HK-2 (cell line): Measurements from ENCODE around the gene IGF2.

Experiments used
- DNase-seq: peaks from one replicate; pipeline ENCODE4 v3.0.0-alpha.2; 2018; ENCODE audit not compliant: unreplicated experiment

The IGF2 gene

DNA sequence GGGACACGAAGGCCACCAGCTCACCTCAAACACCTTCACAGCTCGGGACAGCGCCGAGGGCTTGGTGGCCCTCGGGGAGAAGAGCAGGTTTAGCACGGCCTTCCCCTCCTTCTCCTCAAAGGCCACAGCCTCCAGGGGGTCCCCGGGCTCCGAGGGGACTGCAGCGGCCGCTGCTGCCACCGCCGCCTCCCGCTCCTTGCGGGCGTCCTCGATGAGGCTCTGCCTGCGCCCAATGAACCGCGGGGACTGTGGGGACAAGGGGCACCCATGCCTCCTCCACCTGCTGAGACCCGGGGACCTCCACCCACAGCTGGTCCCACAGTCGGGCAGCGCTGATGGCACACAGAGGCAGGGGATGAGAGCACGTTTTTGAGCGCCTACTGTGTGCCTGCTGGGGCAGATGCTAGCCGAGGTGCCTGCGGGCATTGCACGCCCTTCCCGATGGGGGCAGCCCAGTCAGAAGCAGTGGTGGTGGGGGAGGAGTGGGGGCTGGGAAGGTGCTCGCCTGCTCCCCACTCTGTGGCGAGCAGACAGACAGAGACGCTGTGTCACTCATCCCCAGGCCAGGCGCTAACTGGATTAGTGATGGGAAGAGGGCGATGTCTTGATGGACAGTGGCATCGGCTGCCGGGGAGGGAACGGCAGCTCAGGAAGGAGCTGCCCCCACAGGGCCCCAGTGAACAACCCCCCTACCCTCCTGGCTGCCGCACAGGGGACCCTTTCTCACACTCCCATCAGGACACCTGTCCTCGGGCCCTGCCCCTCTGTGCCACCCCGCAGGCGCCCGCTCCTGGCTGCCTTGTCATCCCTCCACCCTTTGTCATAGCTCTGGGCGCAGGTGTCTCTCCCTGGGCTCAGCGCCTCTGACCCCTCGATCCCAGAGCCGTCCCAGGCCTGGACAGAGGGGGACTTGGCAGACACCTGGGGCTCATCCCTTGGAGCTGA lies 30.7 kb upstream of the IGF2 start:
- no peak for DNase-seq

DNA sequence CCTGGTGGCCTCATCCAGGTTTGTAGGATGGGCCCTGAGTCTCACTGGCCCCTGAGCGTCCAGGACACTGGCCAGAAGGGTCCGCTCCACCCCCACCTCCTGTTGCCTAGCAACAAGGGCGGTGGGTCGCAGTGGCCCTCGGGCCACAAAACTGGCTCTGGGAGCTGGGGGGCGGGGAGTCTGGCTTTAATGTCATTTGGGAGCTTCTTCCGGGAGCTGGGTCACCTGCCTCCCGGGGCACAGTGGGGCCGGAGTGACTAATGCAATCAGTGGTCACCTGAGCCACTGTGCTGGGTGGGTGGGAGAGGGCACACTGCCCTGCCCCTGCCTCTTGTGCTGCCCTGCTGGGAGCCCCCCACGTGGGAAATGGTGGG lies 29.8 kb upstream of the IGF2 start:
- DNase-seq: no peak

DNA sequence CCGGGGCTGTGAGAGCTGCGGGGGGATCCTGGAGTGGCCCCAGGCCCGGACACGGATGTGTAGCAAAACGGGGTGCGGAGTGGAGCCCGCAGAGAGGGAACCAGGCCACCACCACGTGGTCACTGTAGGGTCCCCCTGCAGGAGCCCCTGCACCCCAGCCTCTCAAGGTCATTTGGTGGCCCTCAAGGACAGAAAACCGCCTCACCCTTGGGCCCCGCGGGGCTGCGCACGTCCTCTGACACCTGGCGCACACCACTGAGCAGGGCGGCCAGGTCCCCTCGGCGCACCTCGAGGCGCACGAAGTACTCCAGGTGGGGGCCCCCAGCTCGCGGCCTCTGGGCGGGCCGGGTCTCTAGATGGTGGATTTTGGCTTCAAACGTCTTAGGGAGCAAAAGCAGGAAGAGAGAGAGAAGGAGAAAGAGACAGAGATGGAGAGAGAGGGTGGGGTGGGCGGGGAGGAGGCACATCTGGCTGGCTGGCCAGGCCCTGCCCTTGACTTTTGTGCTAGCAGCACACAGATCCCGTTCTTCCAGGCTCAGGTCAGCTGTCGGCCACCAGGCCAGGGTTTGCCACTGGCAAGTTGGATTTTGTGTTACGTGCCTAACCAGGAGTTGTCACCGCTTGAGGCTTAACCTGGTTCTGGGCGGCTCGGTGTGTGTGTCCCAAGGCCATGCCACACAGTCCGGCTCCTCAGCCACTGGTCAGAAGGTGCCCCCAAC lies 29.3 kb upstream of the IGF2 start:
- no peak for DNase-seq

DNA sequence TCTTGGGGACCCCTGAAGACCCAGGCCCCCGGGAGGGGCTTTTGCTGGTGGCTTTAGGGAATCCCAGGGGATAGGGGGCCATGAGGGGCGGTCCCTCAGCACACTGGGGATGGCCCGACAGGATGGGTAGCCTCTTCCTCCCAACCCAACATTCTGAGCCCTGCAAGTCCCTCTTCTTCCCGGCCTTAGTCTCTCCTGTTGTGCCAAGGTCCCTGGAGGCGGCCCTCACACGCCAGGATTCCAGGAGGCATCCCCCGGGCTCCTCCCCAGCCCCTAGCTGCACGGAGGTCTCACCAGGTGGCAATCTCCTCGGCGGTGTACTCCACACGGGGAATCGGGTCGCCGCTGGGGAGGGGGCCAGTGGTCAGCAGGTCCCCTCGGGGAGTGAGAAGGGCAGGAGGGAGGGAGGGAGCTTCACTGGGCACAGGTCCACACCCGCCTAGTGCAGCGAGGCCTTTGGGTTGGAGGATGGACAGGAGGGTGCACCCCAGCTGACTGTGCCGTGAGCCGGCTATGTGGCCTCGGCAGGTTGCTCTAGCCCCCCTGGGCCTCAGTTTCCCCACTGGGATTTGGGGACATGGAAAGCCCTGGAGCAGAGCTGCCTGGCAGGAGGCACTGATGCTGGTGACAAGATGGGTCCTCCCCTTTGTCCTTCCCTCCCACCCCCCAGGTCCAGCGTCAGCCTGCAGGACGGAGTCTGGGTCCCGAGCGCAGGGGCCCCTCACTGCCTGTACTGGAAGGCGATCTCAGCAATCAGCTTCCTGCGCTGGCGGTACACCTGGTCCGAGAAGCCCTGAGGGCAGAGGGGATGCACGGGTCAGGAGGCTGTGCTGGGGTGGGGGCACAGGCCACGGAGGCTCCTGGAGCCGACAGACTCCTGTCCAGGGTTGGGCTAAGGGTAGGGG lies 28.2 kb upstream of the IGF2 start:
- DNase-seq: no peak

DNA sequence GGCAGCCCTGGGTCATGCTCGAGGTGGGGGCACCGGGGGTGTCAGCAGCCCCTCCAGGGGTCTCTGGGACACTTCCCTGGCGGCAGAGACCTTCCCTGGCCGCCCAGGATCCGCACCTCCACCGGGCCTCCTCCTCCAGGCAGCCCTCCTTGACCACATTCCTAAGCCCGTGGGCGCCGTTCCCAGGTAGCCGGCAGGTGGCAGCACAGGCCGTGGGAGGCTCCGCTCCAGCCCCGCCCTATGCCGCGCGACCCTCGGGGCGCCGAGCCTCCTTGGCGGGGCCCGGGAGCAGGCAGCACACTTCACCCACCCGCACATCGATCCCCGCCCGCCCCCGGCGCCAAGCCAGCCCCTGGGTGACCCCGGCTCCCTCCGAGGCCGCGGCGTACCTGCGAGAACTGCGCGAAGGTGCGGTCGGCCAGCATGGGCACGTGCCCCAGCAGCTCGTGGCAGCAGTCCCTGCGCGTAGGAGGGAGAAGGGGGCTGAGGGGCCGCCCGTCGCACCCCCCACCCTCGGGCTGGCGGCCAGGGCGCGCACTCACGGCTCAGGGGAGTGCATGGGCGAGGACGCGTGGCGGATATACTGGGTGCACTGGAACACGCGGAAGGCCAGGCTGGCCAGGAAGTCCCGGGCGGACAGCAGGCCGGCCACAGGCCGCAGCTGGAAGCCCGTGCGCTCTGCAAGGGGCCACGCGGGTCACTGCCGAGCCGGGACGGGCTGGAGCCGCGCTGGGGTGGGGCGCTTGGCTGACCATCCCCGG lies 27.1 kb upstream of the IGF2 start:
- no peak for DNase-seq

DNA sequence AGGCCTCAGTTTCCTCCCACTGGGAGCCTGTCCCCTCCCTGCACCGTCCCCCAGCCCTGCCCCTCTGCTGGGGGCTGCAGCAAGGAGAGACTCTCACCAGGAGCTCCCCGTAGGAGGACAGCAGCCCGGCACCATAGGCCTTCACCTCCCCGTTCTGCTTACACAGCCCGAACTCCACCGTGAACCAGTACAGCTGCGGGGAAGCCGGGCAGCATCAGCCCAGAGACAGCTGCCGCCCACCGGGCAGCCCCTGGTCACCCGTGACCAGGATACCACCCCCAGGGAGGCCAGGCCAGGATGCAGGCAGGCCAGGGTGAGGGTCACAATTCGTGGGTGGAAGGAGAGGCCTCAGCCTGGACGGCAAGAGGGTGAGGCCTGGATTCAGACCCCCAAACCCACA lies 26.4 kb upstream of the IGF2 start:
- no peak for DNase-seq

DNA sequence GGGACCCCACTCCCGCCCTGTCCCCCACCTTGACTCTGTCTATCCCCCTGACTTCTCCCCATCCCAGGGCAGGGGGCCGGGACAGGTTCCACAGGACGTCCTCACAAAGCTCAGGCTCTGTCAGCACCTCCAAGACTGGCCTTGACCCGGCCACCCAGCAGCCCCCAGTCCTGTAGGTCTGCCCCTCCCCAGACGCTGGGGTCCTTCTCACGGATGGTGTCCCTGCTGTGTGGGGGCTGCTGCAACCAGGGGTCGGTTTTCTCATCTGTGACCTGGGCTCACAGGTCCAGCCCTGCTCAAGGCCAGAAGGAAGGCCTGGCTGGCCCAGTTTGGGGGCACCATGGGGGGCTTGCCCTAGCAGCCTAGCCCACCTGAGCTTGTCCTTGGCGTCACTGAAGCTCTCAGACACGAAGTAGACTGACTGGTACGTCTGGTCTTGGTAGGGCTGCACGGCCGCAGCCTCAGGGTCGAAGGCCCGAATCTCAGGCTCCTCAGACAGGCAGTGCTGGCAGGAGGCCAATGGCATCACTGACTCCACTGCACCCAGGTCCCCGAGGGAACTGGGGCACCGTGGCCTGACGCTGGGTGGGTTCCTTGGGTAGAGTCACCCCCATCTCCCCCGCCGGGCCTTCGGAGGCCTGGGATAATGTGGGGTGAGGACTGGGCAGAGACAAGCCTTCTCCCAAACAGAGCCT lies 25.8 kb upstream of the IGF2 start:
- DNase-seq: no peak

DNA sequence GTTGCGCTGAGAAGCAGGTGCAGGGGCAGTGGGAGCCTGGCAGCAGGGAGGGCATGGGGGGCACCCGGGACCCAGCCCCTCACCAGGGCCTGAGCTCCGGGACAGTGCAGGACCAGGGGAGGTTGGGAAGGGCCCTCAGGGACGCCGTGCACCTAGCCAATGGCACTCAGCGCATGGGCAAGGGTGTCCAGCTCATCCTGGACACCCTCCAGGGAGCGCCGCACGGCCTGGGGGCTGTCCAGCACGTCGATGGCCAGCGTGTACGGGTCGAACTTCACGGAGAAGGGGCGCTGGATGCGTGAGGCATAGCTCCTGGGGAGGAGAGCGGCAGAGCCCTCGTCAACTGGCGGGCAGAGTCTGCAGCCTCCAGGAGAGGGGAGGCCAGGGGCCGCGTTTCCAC lies 24.9 kb upstream of the IGF2 start:
- DNase-seq: no peak

DNA sequence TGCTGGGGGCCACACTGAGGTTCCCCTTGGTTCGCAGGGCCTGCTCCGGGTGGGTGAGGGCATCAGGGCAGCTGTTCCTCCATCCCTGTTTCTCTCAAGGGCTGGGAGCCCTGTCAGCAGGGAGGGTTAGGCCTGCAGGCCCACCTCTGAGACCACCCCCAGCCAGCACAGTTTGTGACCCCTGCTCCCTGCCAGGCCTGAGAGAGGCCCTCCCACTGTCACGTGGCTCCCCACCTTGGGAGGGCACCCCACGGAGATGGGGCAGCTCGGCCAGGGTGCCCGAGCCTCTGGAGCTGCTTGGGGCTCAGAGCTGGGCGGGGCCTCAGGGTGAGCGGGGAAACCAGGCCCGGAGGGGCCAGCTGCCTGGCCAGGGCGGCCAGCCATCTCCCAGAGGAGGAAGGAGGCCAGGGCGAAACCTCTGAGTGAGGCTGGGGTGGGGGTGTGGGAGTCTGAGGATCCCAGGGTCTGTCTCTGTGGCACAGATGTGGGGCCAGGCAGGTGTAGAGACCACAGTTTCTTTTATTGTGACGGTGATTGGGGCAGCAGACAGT lies 24.3 kb upstream of the IGF2 start:
- no peak for DNase-seq

DNA sequence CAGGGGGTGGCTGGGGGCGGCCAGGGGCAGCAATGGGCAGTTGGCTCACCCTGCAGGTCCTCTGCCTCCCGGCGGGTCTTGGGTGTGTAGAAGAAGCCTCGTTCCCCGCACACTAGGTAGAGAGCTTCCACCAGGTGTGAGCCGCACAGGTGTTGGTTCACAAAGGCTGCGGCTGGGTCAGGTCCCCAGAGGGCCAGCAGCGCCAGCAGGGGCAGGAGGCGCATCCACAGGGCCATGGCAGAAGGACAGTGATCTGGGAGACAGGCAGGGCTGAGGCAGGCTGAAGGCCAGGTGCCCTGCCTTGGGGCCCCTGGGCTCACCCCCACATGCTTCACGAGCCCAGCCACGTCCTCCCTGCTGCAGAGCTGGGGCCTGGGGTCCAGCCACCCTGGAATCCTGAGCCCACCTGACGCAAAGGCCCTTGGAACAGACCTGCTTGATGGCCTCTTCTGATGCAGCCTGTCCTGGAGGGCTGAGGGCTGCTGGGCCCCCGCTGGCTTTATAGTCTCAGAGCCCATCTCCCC lies 21.6 kb upstream of the IGF2 start, which contains the start of gene INS:
Gene INS (minus strand): TSS at position 474 of the 524 bp plus-strand sequence. CDS start 238 bp downstream, at position 236.
- no peak for DNase-seq

DNA sequence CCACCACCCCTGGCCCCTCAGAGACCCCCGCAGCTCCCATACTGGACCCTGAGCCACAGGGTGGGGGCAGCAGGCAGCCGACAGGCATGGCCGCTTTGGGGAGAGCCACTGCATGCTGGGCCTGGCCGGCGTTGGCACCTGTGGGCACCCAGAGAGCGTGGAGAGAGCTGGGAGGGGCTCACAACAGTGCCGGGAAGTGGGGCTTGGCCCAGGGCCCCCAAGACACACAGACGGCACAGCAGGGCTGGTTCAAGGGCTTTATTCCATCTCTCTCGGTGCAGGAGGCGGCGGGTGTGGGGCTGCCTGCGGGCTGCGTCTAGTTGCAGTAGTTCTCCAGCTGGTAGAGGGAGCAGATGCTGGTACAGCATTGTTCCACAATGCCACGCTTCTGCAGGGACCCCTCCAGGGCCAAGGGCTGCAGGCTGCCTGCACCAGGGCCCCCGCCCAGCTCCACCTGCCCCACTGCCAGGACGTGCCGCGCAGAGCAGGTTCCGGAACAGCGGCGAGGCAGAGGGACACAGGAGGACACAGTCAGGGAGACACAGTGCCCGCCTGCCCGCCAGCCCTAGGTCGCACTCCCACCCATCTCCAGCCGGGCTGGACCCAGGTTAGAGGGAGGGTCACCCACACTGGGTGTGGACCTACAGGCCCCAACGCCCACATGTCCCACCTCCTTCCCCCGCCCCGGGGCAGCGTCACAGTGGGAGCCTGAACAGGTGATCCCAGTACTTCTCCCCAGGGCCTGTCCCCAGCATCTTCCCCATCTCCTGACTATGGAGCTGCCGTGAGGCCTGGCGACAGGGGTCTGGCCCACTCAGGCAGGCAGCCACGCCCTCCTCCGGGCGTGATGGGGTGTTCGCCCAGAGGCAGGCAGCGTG lies 20.6 kb upstream of the IGF2 start:
- no peak for DNase-seq

DNA sequence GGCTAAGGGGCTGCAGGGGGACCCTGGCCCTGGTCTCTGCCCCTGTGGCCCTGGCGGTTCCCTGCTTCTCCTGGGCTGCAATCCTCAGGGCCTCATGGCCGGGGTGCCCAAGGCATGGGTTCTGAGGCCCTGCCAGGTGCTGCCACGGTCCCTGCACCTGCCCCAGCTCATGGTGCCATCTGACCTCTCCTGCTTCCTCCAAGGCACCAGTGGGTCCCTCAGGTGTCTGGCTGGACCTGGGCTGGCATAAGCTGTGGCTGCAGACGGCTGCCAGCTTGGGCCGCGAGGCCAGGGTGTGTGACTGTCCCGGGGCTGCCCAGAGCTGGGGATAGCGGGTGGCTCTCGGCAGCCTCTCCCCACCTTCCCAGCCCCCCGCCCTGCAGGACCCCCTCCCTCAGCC lies 19.8 kb upstream of the IGF2 start:
- DNase-seq: no peak

DNA sequence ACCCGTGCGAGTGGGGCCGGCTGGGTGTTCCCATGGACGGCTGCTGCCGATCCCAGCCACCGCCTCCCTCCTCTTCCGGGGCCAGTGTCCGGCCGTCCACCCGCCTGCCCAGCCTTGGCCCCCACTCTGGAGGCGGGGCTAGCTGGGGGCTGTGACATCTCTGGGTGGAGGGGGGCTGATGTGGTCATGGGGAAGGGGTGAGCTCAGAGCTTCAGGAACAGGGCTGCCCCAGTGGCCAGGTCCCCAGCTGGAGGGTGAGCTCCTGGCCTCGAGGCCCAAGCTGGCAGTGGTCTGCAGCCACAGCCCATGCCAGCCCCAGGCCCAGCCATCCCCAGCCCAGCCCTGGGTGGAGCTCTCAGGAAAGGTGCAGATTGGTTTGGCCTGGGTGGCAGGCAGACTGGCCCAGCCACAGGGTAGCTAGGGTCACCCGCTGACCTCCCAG lies 19.1 kb upstream of the IGF2 start:
- no peak for DNase-seq

DNA sequence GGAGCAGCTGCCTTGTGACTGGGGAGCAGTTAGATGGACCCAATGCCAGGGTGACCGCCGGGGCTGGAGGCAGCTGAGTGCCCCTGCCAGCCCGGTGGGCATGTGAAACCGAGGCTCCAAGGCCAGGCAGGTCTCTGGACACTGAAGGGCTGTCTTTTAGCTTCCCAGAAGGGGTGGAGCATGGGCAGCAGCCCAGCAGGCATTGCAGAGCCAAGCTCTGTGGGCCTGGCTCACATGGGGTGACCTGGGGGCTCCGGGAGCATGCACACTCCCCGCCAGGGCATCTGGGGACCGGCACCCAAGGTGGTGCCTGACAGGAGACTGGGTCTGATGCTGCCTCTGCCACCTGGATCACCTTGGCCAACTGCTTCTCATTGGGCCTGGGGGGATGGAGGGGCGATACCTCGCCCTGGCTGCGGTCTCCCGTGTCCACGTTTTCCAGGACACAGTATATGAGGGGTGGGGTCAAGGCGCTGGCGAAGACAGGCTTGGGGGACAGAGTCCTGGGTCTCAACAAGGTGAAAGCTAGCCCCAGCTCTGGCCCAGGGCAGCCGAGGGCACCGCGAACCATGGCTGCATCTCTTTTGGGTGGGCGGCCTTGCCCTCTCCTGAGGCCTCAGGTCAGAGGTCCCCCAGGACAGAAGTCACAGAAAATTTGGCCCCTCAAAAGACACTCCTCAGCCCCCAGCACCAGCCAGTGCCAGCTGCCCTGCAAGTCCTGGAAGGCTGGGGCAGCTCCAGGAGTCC lies 18.3 kb upstream of the IGF2 start:
- DNase-seq: no peak

DNA sequence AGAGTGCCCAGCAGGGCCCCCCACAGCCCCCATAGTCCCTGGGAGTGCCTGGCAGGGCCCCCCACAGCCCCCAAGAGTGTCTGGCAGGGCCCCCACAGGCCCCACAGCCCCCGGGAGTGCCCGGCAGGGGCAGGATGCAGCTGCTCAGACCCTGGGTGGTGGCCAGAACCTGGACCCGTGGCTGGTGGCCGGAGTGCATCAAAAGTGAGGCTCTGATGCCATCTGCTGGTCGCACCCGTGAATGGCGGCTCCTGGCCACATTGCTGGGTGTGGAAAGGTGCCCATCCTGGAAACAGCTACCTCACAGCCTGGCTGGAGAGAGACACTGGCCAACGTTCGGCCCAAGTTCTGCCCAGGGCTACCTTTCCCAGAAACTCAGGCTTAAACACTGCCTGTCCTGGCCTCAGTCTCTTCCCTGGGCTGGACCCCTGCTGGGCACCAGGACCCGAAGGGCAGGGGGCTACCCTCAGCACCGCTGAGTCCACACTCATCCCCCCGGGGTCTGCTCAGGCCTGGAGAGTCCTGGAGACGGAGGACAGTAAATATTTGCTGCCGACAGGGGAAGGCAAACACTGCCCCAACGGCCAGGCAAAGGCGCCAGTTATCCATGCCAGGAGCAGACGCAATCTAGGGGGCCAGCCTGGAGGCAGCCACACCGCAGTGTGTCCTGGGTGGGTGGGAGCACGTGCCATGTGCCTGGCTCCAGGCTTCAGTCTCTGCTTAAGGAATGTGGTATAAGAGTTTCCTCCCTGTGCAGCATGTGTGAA lies 17.4 kb upstream of the IGF2 start:
- DNase-seq: peak; percentile 77

DNA sequence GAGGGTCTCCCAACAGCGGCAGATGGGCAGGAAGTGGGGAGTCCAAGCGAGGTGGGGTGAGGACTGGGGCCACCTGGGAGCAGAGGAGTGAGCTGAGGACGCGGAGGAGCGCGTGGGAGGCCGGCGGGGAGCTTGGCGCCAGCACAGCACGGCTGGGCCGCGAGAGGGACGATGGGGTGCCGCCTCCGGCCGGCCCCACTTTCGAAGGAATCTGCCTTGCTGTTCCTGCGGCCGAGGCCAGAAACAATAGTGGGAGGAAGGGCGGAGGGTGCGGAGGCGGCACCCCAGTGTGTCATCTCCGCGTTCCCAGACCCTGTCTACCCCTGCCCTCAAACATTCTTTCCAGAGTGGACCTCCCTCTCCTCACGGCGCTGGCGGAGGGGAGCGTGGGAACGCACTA lies 16.3 kb upstream of the IGF2 start:
- no peak for DNase-seq

DNA sequence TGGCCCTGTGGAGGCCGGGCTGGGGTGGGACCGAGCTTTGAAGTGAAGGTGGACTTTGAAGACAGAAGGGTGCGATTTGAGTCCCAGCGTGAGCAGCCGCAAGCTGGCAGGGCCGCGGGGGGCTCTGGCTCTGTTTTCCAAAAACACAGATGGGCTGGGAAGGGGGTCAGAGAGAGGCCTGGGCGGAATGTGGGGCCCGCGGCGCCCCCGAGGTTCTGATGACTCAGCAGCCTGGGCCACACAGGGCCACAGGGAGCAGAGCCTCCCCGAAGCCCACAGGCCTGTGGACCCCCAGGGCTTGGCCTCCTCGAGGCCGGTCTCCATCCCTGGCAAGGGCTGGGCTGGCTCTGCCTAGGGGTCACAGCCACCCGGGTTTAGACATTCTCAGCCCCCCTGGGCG lies 15.7 kb upstream of the IGF2 start:
- DNase-seq: no peak

DNA sequence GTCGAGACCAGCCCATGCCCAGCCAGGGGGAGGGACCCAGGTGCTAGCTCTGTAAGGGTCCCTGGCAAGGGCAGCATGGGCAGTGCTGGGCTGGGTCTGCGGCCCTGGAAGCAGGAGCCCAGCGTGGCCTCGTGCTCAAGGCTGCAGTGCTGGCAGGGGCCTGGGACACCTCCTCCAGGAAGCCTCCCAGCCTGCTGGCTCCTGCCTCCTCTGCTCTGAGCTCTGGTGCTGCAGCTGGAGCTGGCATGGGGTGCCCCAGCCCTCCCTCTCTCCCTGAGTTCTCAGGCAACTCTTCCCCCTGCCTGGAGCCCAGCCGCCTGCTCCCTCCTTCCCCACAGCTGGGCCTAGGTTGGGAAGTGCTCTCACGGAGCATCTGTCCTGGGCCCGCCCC lies 15.0 kb upstream of the IGF2 start:
- no peak for DNase-seq
